ENCODE data around the gene TMPRSS12.
A peak's percentile ranks its signal among the peaks of the same experiment; 100 is the strongest.
"Not testable (repeated sequence)": the region's sequence is repeated elsewhere in the genome, so short reads cannot be mapped to it uniquely, and the experiment has no call there.

TMPRSS12 gene

DNA sequence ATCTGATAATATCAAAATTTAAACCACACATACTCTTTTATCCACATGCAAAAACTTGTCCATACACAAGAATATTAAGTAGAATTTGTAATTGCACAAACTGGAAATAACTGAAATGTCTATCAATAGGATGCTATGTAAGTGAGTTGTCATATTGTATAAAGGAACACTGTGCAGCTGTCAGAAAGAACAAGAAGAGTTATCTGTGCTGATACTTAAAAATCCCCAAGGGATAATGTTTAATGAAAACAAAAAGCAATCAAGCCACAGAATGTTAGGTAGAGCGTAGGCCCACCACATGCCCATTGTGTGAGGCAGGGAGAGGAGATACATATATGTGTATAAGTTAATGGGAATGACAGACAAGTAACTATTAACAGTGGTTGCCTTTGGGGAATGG, 83.7 kb downstream of the TMPRSS12 start:
- in situ Hi-C loops (cut with HindIII; ENCODE audit: low sequenced_read_pairs), result no loop called here
- TF ChIP-seq CTCF (IDR thresholded peaks at IDR 0.05; ENCODE audit: low read depth, low read length), result no peak

DNA sequence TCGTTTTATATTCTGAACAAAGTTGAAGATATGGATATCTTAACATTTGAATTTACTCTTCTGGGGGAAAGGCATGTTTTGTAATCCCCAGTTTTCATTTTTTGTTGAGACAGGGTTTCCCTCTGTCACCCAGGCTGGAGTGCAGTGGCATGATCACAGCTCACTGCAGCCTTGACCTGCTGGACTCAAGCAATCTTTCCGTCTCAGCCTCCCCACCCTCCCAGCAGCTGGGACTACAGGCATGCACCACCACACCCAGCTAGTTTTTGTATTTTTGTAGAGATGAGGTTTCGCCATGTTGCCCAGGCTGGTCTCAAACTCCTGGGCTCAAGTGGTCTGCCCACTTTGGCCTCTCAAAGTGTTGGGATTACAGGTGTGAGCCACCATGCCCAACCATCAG, 84.2 kb downstream of the TMPRSS12 start:
- in situ Hi-C loops (cut with HindIII; ENCODE audit: low sequenced_read_pairs); DNase-seq (ENCODE audit: low read depth, low spot score): not testable (repeated sequence)
- H3K4me3 ChIP-seq (ENCODE audit: low read depth, low read length), result peak overlapping the region; percentile 68

More for the DNA sequence above, 83.7 kb downstream of the TMPRSS12 start:
- peak overlapping the region; percentile 68 for H3K4me3 ChIP-seq (ENCODE audit: low read depth, low read length)
- DNase-seq (ENCODE audit: low read depth, low spot score), result no peak

- in situ Hi-C loops (cut with HindIII; ENCODE audit: low sequenced_read_pairs), result no loop called here
- no peak for DNase-seq (ENCODE audit: low read depth, low spot score)
- TF ChIP-seq CTCF (IDR thresholded peaks at IDR 0.05; ENCODE audit: low read depth, low read length), result no peak
- peak overlapping the region; percentile 68 for H3K4me3 ChIP-seq (ENCODE audit: low read depth, low read length)
Measured at GRCh38 chr12:50927356-50927755, 84.6 kb downstream of the TMPRSS12 start.

GRCh38 chr12:50927766-50928224, 85.1 kb downstream of the TMPRSS12 start:
- peak overlapping the region; percentile 68 for H3K4me3 ChIP-seq (ENCODE audit: low read depth, low read length)

DNA sequence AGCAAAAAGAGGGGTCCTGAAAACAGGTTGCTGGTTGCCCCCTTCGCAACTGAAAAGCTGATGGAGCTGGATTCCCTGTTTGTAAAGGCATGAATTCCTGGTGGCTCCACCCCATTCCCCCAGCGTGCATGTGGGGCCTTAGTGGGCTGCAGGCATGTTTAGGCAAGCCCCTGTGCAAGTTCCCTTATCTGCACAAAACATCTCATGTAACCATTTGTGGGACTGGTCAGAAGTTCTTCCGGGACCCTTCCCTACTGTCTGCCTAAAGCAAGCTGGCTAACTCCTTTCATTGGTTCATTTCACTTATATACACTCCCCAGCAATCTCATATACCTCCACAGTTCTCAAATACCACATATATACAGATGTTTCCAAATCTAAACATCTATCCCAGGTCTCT, 85.7 kb downstream of the TMPRSS12 start:
- H3K4me3 ChIP-seq (ENCODE audit: low read depth, low read length), result no peak overlapping the region
- in situ Hi-C loops (cut with HindIII; ENCODE audit: low sequenced_read_pairs), result no loop called here
- TF ChIP-seq CTCF (IDR thresholded peaks at IDR 0.05; ENCODE audit: low read depth, low read length), result no peak
- DNase-seq (ENCODE audit: low read depth, low spot score), result no peak

More at GRCh38 chr12:50927766-50928224, 85.1 kb downstream of the TMPRSS12 start:
- DNase-seq (ENCODE audit: low read depth, low spot score), result no peak
- no peak for TF ChIP-seq CTCF (IDR thresholded peaks at IDR 0.05; ENCODE audit: low read depth, low read length)
- in situ Hi-C loops (cut with HindIII; ENCODE audit: low sequenced_read_pairs), result no loop called here

DNA sequence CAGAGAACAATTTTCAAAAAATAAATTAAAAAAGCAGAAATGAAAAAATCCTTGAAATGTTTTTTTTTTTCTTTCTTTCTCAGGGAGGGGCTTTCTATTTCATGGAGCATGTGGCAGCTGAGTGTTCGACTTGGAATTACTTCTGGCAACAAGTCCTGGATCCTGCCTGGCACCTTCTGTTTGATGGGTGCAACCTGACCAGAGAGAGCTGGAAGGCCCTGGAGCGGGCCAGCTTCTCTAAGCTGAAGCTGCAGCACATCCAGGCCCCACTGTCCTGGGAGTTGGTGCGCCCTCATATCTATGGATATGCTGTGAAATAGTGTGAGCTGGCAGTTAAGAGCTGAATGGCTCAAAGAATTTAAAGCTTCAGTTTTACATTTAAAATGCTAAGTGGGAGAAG, 87.1 kb downstream of the TMPRSS12 start:
- DNase-seq (ENCODE audit: low read depth, low spot score), result no peak
- no peak overlapping the region for H3K4me3 ChIP-seq (ENCODE audit: low read depth, low read length)
- in situ Hi-C loops (cut with HindIII; ENCODE audit: low sequenced_read_pairs), result no loop called here
- TF ChIP-seq CTCF (IDR thresholded peaks at IDR 0.05; ENCODE audit: low read depth, low read length), result no peak

- in situ Hi-C loops (cut with HindIII; ENCODE audit: low sequenced_read_pairs); H3K4me3 ChIP-seq (ENCODE audit: low read depth, low read length); DNase-seq (ENCODE audit: low read depth, low spot score): not testable (repeated sequence)
Measured at GRCh38 chr12:50930477-50930876, 87.8 kb downstream of the TMPRSS12 start.

- H3K4me3 ChIP-seq (ENCODE audit: low read depth, low read length), result no peak overlapping the region
- TF ChIP-seq CTCF (IDR thresholded peaks at IDR 0.05; ENCODE audit: low read depth, low read length), result no peak
- no peak for DNase-seq (ENCODE audit: low read depth, low spot score)
- in situ Hi-C loops (cut with HindIII; ENCODE audit: low sequenced_read_pairs), result no loop called here
Measured at GRCh38 chr12:50932787-50933280, 90.1 kb downstream of the TMPRSS12 start.
